Renal pelvis (tissue), 12 donors: Measurements from ENCODE around the gene CILP2. TPM values are rescaled to one million over a fixed set of nuclear protein-coding genes. Genes with fewer than 3 reads are reported as not detected.

Experiments used
- DNase-seq: peaks from one replicate; pipeline ENCODE4 v3.0.0-alpha.2; 2013
- long read RNA-seq, 16 experiments: transcript quantifications; one replicate each; lab custom pipeline, GENCODE V29; 2026
- polyA plus RNA-seq, 3 donors: library from polyadenylated mRNA; unstranded; fragments of 120-200 nt; gene quantifications; one replicate each; pipeline ENCODE4 v1.2.1, GENCODE V29; 2013; ENCODE audit not compliant: insufficient read length in 3 of 3

Gene CILP2, protein sequence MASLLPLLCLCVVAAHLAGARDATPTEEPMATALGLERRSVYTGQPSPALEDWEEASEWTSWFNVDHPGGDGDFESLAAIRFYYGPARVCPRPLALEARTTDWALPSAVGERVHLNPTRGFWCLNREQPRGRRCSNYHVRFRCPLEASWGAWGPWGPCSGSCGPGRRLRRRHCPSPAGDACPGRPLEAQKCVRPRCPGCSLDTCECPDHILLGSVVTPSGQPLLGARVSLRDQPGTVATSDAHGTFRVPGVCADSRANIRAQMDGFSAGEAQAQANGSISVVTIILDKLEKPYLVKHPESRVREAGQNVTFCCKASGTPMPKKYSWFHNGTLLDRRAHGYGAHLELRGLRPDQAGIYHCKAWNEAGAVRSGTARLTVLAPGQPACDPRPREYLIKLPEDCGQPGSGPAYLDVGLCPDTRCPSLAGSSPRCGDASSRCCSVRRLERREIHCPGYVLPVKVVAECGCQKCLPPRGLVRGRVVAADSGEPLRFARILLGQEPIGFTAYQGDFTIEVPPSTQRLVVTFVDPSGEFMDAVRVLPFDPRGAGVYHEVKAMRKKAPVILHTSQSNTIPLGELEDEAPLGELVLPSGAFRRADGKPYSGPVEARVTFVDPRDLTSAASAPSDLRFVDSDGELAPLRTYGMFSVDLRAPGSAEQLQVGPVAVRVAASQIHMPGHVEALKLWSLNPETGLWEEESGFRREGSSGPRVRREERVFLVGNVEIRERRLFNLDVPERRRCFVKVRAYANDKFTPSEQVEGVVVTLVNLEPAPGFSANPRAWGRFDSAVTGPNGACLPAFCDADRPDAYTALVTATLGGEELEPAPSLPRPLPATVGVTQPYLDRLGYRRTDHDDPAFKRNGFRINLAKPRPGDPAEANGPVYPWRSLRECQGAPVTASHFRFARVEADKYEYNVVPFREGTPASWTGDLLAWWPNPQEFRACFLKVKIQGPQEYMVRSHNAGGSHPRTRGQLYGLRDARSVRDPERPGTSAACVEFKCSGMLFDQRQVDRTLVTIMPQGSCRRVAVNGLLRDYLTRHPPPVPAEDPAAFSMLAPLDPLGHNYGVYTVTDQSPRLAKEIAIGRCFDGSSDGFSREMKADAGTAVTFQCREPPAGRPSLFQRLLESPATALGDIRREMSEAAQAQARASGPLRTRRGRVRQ
- polyA plus RNA-seq = under 1 TPM; 0.16 to 0.27 (median 0.21) TPM
- long read RNA-seq, donor 1 = 0 reads
- long read RNA-seq, donor 2 = 0 reads
- long read RNA-seq, donor 3 = 0 reads
- long read RNA-seq, donor 4 = 0 reads
- long read RNA-seq, donor 5 = 0 reads
- long read RNA-seq, donor 6 = 0 reads
- long read RNA-seq, donor 7 = 0 reads
- long read RNA-seq, donor 8 = 0 reads
- long read RNA-seq, donor 9 = 0 reads
- long read RNA-seq, donor 10 = 0 reads
- long read RNA-seq, donor 11 = 0 reads
- long read RNA-seq, donor 12 = 0 reads
- long read RNA-seq, donor 13 = 0 reads
- long read RNA-seq, donor 14 = 0 reads
- long read RNA-seq, donor 15 = 0 reads
- long read RNA-seq, donor 16 = 0 reads

DNA sequence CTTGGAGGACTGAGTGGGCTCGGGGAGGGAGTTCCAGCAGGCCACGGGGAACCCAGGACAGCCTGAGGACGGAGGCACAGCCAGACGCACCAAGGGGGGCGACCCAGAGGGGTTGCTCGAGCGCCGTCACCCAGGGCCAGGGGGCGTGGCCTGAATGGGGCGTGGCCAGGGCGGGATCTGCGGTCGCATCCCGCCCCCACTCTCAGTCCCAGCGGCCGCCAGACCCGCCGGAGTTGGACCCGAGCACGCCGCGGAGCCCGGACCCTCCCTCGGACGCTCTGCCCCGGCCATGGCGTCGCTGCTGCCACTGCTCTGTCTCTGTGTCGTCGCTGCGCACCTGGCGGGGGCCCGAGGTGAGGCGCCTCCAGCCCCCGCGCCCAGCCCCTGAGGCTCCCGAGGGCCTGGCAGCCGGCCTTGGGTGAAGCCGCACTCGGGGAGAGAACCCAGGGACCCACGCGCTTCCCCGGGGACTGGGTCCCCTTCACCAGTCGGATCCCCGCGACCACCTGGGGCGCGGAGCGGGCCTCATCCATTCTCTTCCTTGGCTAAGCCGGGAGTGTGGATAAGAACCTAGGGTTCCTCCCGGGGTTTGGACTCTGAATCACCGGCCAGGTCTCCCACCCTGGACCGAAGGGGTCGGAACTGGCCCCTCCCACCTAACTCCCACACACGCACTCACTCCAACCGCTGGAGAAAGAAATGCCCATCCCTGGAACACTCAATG, at the start of gene CILP2:
Gene CILP2, plus strand, starts transcription at position 205 of the 724 bp plus-strand sequence. Its CDS starts 85 bp downstream, at position 290.
- DNase-seq = no peak

- peak; percentile 95 for DNase-seq
Measured at GRCh38 chr19:19488875-19489690, 49.0 kb upstream of the CILP2 start.

DNA sequence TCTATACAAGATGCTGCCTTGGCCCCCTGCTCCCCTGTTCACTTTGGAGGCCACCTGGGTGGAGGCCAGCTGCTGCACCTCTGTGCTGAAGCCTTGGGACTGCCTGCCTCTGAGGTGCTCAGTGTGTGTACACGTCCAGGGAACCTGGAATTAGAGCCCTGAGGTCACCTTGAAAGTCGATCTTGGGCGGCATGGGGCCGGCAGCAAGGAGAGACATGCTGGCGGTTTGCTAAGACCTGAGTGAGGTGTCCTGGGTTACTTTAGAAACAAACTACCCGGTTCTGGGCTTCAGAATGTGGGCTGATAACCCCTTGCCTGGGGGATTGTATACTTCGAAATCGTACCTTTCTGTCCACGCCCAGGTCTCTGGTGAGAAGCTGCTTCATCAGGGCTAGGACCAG, 48.3 kb upstream of the CILP2 start:
- DNase-seq = no peak

DNA sequence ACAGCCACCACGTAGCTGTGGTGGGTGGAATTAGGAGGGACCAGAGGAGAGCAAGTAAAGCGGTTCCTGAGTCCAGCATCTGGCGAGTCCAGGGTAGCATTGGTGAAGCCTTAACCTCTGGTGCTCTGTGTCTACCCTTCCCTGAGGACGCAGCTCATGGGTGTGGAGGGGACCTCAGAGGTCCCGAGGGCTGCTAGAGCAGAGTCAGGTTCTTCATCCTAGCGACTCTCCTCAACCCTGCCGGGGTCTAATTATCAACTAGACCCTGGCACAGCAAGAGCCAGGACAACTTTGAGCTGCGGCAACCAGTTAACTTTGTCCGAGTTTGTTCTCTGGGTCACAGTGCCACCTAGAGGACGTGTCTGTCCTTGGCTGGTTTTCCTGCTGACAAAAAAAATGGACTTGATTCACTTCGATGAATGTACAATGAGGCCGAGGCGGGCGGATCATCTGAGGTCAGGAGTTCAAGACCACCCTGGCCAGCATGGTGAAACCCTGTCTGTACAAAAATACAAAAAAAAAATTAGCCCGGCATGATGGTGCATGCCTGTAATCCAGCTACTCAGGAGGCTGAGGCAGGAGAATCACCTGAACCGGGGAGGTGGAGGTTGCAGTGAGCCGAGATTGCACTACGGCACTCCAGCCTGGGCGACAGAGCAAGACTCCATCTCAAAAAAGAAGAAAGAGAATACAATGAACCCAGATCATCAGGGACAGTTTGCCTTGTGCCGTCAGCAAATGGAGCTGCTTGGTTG, 47.7 kb upstream of the CILP2 start:
- peak; percentile 90 for DNase-seq

- no peak for DNase-seq
Measured at GRCh38 chr19:19491321-19492025, 46.6 kb upstream of the CILP2 start.

DNA sequence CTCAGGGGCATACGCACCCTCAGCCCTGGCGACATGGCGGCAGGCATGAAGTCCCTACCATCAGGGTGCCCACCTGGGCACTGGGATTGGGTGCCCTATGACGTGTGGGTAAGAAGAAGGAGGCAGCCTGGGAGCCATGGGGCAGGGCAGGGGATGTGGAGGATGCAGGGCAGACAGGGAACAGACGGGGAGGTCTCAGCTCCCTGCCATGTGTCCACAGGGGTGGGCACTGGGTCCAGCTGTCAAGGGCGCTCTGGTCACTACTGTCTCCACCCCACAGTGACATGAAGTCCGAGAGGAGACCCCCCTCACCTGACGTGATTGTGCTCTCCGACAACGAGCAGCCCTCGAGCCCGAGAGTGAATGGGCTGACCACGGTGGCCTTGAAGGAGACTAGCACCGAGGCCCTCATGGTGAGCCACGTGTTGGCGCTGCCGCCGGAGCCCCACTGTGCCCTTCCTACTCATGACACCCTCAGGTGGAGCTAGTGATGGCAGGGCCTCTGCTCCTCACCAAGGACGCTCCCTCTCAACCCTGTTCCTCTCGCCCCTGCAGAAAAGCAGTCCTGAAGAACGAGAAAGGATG, 45.9 kb upstream of the CILP2 start:
- no peak for DNase-seq

DNA sequence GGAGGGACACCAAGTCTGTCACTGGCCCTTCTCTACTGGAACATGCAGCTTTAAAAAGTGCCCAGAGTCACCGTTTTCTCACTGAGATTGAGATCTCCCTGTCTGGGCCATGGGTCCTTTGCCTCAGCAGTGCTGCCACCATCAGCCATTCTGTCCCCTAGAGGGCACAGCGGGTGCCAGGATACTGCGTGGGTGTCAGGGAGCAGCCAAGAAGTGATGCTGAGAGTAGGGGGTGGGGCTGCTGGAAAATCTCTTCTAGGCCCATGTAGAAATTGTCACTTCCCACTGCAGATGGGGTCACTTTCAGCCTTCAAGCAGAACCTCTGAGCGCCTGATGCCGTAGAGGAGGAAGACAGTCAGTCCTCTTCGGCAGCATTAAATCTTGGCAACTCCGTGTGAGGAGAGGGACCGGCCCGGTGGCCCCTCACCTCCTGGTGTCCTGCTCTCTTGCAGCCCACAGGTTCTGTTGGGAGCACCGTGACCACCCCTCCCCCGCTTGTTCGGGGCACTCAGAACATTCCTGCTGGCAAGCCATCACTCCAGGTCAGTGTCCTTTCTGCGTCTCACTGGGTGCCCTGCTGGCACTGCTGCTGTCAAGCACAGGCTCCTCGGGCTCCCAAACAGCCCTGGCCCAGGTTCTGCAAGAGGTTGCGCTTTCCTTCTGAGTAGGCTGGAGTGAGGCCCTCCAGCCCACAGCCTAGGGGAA, 44.1 kb upstream of the CILP2 start:
- DNase-seq = no peak

- DNase-seq = no peak
Measured at GRCh38 chr19:19495614-19496603, 42.2 kb upstream of the CILP2 start.

DNA sequence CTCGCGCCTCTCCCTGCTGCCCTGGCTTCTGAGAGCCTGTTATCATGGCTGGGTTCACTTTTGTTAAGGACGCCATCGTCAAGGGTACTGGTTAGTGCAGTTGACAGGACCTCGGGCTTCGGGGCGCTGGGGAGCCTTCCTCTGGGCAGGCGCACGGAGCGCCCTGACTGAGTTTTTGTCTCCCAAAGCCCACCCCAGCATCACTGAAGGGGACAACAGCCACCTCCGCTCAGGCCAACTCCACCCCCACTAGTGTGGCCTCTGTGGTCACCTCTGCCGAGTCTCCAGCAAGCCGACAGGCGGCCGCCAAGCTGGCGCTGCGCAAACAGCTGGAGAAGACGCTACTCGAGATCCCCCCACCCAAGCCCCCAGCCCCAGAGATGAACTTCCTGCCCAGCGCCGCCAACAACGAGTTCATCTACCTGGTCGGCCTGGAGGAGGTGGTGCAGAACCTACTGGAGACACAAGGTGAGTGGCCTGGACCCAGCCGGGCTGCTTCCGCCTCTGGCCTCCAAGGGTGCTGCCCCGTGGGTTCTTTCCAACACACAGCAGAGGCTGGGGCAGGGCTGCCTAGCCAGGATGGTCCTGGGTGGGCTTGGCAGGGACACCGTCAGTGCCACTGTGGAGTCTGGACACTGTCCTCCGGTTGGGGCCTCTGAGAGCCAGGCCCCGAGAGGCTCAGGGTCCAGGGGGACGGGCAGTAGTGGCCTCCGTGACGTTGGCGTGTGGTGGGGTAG, 39.6 kb upstream of the CILP2 start:
- no peak for DNase-seq

DNA sequence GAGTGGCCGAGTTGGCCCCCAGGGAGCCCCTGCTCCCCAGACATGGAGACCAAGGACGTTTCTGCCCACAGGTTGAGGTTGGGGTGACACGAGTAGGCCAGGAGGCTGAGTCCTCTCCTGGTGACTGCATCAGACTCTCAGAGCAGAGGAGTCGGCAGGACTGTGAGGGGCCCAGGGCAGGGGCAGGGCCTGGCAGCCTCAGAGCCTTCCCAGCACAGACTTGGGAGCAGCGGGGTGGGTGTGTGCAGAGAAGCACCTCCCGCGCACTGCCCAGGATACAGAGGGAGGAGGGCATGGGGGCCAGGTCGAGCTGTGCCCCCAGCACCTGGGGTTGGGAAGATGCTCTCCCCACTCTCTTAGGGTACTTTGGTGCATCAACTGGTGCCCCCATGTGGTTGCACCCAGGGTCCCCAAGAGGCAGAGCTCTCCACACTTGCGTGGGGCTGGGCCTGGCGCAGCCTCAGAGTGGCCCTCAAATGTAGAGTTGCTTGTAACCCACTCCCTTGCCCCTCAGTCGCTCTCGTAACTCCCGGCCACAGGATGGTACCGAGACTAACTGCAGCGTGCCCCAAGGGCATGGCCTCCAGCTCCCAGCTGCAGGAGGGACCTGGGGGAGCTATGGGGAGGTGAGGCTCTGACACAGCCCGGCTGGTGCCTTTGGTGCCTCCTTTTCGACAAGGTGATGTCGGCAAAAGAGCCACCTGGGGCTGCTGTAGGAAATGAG, 38.6 kb upstream of the CILP2 start:
- no peak for DNase-seq

GRCh38 chr19:19500975-19501644, 37.0 kb upstream of the CILP2 start:
- DNase-seq = no peak

DNA sequence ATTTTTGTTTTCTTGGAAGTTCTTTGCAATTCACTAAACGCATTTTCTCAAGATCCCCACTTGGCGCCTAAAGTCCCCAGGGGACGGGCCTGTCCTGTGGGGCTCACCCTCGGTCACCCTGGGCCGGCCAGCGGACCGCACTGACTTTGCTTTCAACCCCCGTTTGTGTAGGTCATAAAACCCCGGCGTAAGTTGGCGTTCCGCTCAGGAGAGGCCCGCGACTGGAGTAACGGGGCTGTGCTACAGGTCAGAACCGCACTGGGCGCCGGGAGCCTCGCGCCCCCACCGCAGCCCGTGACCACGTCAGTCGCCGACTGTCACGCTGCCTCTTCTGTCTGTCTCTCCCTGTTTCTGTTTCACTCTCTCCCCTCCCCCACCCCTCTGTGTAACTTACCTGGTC, 36.3 kb upstream of the CILP2 start:
- DNase-seq = no peak

- no peak for DNase-seq
Measured at GRCh38 chr19:19502281-19502680, 35.8 kb upstream of the CILP2 start.
